WTC11 (cell line): ENCODE data around the gene FTL. TPM values are rescaled to one million over a fixed set of nuclear protein-coding genes. Genes with fewer than 3 reads are reported as not detected.

ENCODE experiments used
- ATAC-seq: fragments of 200-7000 bp; cut with Tn5 transposase; 2 replicates; pipeline ENCODE4 v1.10.0; 2021; ENCODE audit warnings: mild to moderate bottlenecking, moderate library complexity
- CTCF ChIA-PET: fragments of 300-600 bp; sonication (Branson Sonifier 250); formaldehyde crosslinking; loops from one replicate; lab custom pipeline; 2021; ENCODE audit warnings: antibody characterized with exemption; lab: Charles Lee
- POLR2A ChIA-PET: fragments of 350-600 bp; sonication (Branson Sonifier 250); formaldehyde crosslinking; loops from one replicate; lab custom pipeline; 2021; ENCODE audit warnings: antibody characterized with exemption; lab: Charles Lee
- DNase-seq: peaks from one replicate; pipeline ENCODE4 v3.0.0; 2021; ENCODE audit warnings: low spot score
- H3K27ac Mint-ChIP-seq: 2 replicates; pipeline ENCODE4 v1.8.0; 2021; ENCODE audit warnings: mixed read lengths
- H3K27me3 Mint-ChIP-seq: 2 replicates; pipeline ENCODE4 v1.8.0; 2021; ENCODE audit warnings: low read depth, mild to moderate bottlenecking, moderate library complexity, mixed read lengths
- H3K36me3 Mint-ChIP-seq: 2 replicates; pipeline ENCODE4 v1.8.0; 2021; ENCODE audit warnings: mixed read lengths
- H3K4me1 Mint-ChIP-seq: 2 replicates; pipeline ENCODE4 v1.8.0; 2022; ENCODE audit warnings: mixed read lengths
- H3K4me3 Mint-ChIP-seq: 2 replicates; pipeline ENCODE4 v1.8.0; 2021; ENCODE audit warnings: mild to moderate bottlenecking, moderate library complexity, mixed read lengths
- H3K9me3 Mint-ChIP-seq: 2 replicates; pipeline ENCODE4 v1.8.0; 2021; ENCODE audit warnings: mixed read lengths
- CBFB ChIP-seq: sonication (generic); formaldehyde crosslinking; IDR thresholded peaks from 2 replicates; pipeline ENCODE4 v1.8.1; 2022; ENCODE audit warnings: mild to moderate bottlenecking, low read depth, missing genetic modification reagents
- CREB1 ChIP-seq: sonication (generic); formaldehyde crosslinking; IDR thresholded peaks from 2 replicates; pipeline ENCODE4 v1.8.0; 2023; ENCODE audit warnings: mild to moderate bottlenecking, missing genetic modification reagents
- CREM ChIP-seq: sonication (generic); formaldehyde crosslinking; IDR thresholded peaks from 2 replicates; pipeline ENCODE4 v1.8.1; 2022; ENCODE audit warnings: mild to moderate bottlenecking, missing genetic modification reagents, moderate library complexity
- EMX1 ChIP-seq: fragments of 250-450 bp; sonication (Bioruptor Pico); IDR thresholded peaks from 2 replicates; pipeline ENCODE4 v1.8.0; 2021; ENCODE audit warnings: mild to moderate bottlenecking
- GRHL2 ChIP-seq: fragments of 250-450 bp; sonication (Bioruptor Pico); IDR thresholded peaks from 2 replicates; pipeline ENCODE4 v1.8.0; 2022; ENCODE audit warnings: mild to moderate bottlenecking, moderate library complexity; ENCODE audit not compliant: insufficient replicate concordance, severe bottlenecking
- HMGA2 ChIP-seq: fragments of 250-450 bp; sonication (Bioruptor Pico); IDR thresholded peaks from 2 replicates; pipeline ENCODE4 v1.4.0; 2021; ENCODE audit warnings: mild to moderate bottlenecking, moderate library complexity
- JUN ChIP-seq: sonication (generic); formaldehyde crosslinking; IDR thresholded peaks from 2 replicates; pipeline ENCODE4 v1.8.0; 2023; ENCODE audit warnings: mild to moderate bottlenecking, missing genetic modification reagents
- KAT7 ChIP-seq: sonication (generic); formaldehyde crosslinking; IDR thresholded peaks from 2 replicates; pipeline ENCODE4 v1.8.1; 2023; ENCODE audit warnings: missing genetic modification reagents, mild to moderate bottlenecking, borderline replicate concordance
- NFE2L1 ChIP-seq: sonication (generic); formaldehyde crosslinking; IDR thresholded peaks from 2 replicates; pipeline ENCODE4 v1.8.1; 2023; ENCODE audit warnings: missing genetic modification reagents
- NFYB ChIP-seq: sonication (generic); formaldehyde crosslinking; conservative IDR thresholded peaks from 2 replicates; pipeline ENCODE4 v1.8.0; 2022; ENCODE audit warnings: low read depth, missing genetic modification reagents
- SMAD3 ChIP-seq: sonication (generic); formaldehyde crosslinking; IDR thresholded peaks from 2 replicates; pipeline ENCODE4 v1.8.0; 2022; ENCODE audit warnings: missing genetic modification reagents, mild to moderate bottlenecking, borderline replicate concordance
- SP1 ChIP-seq: sonication (generic); formaldehyde crosslinking; conservative IDR thresholded peaks from 2 replicates; pipeline ENCODE4 v1.8.1; 2022; ENCODE audit warnings: missing genetic modification reagents
- ZBTB21 ChIP-seq: sonication (generic); formaldehyde crosslinking; IDR thresholded peaks from 2 replicates; pipeline ENCODE4 v1.8.1; 2023; ENCODE audit warnings: mild to moderate bottlenecking, missing genetic modification reagents, borderline replicate concordance
- ZNF416 ChIP-seq: fragments of 250-450 bp; sonication (Bioruptor Pico); IDR thresholded peaks from 2 replicates; pipeline ENCODE4 v1.9.0; 2021; ENCODE audit warnings: mild to moderate bottlenecking, inconsistent platforms
- total RNA-seq: library from RNA; stranded (reverse); gene quantifications from 3 replicates; pipeline ENCODE4 v1.2.3, GENCODE V29; 2021
- TF ChIP-seq, protein P1 (sequence below): sonication (generic); formaldehyde crosslinking; IDR thresholded peaks from 2 replicates; pipeline ENCODE4 v1.8.0; 2023; ENCODE audit warnings: missing genetic modification reagents, mild to moderate bottlenecking, borderline replicate concordance
- TF ChIP-seq, protein P2 (sequence below): sonication (generic); formaldehyde crosslinking; conservative IDR thresholded peaks from 2 replicates; pipeline ENCODE4 v1.8.1; 2023; ENCODE audit warnings: mild to moderate bottlenecking, low read depth, missing genetic modification reagents, moderate library complexity
- TF ChIP-seq, protein P3 (sequence below): sonication (generic); formaldehyde crosslinking; IDR thresholded peaks from 2 replicates; pipeline ENCODE4 v1.8.0; 2023; ENCODE audit warnings: missing genetic modification reagents
- TF ChIP-seq, protein P4 (sequence below): sonication (generic); formaldehyde crosslinking; IDR thresholded peaks from 2 replicates; pipeline ENCODE4 v1.8.1; 2022; ENCODE audit warnings: low read depth, mild to moderate bottlenecking, moderate library complexity, missing genetic modification reagents, borderline replicate concordance
- TF ChIP-seq, protein P5 (sequence below): sonication (generic); formaldehyde crosslinking; IDR thresholded peaks from 2 replicates; pipeline ENCODE4 v1.8.0; 2023; ENCODE audit warnings: mild to moderate bottlenecking, missing genetic modification reagents
- TF ChIP-seq, protein P6 (sequence below): fragments of 250-450 bp; sonication (Bioruptor Pico); IDR thresholded peaks from 2 replicates; pipeline ENCODE4 v1.8.0; 2021; ENCODE audit warnings: mild to moderate bottlenecking
- TF ChIP-seq, protein P7 (sequence below): sonication (generic); formaldehyde crosslinking; IDR thresholded peaks from 2 replicates; pipeline ENCODE4 v1.8.0; 2022; ENCODE audit warnings: missing genetic modification reagents

Gene FTL
- total RNA-seq, 1 experiment from 2014 or later, result 1,061 TPM

DNA sequence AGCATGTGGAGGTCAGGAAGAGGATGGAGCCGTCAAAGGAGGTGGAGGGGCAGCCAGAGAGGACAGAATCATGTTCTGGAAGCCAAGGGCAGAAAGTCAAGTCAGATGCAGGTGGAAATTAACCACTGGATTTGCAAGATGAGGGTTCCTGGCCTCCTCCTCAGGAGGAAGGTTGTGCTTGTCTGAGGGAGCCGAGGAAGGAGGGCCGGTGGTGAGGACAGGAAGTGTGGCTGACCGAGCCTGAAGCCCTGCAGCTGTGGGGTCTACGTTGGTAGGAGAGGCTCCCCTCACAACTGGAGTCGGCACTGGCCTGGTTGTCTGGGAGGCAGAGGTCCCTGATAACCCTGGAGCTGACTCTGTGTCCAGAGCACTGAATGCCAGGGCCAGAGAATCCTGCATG lies 47.0 kb upstream of the FTL start (continued):
- TF ChIP-seq, protein P1, sequence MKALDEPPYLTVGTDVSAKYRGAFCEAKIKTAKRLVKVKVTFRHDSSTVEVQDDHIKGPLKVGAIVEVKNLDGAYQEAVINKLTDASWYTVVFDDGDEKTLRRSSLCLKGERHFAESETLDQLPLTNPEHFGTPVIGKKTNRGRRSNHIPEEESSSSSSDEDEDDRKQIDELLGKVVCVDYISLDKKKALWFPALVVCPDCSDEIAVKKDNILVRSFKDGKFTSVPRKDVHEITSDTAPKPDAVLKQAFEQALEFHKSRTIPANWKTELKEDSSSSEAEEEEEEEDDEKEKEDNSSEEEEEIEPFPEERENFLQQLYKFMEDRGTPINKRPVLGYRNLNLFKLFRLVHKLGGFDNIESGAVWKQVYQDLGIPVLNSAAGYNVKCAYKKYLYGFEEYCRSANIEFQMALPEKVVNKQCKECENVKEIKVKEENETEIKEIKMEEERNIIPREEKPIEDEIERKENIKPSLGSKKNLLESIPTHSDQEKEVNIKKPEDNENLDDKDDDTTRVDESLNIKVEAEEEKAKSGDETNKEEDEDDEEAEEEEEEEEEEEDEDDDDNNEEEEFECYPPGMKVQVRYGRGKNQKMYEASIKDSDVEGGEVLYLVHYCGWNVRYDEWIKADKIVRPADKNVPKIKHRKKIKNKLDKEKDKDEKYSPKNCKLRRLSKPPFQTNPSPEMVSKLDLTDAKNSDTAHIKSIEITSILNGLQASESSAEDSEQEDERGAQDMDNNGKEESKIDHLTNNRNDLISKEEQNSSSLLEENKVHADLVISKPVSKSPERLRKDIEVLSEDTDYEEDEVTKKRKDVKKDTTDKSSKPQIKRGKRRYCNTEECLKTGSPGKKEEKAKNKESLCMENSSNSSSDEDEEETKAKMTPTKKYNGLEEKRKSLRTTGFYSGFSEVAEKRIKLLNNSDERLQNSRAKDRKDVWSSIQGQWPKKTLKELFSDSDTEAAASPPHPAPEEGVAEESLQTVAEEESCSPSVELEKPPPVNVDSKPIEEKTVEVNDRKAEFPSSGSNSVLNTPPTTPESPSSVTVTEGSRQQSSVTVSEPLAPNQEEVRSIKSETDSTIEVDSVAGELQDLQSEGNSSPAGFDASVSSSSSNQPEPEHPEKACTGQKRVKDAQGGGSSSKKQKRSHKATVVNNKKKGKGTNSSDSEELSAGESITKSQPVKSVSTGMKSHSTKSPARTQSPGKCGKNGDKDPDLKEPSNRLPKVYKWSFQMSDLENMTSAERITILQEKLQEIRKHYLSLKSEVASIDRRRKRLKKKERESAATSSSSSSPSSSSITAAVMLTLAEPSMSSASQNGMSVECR (CRISPR knock-in tag), result no peak
- no peak for TF ChIP-seq GRHL2 (CRISPR knock-in tag)
- TF ChIP-seq JUN (CRISPR knock-in tag), result no peak
- TF ChIP-seq CREM, result no peak
- no peak for TF ChIP-seq CBFB
- no peak for TF ChIP-seq NFYB
- TF ChIP-seq, protein P2, sequence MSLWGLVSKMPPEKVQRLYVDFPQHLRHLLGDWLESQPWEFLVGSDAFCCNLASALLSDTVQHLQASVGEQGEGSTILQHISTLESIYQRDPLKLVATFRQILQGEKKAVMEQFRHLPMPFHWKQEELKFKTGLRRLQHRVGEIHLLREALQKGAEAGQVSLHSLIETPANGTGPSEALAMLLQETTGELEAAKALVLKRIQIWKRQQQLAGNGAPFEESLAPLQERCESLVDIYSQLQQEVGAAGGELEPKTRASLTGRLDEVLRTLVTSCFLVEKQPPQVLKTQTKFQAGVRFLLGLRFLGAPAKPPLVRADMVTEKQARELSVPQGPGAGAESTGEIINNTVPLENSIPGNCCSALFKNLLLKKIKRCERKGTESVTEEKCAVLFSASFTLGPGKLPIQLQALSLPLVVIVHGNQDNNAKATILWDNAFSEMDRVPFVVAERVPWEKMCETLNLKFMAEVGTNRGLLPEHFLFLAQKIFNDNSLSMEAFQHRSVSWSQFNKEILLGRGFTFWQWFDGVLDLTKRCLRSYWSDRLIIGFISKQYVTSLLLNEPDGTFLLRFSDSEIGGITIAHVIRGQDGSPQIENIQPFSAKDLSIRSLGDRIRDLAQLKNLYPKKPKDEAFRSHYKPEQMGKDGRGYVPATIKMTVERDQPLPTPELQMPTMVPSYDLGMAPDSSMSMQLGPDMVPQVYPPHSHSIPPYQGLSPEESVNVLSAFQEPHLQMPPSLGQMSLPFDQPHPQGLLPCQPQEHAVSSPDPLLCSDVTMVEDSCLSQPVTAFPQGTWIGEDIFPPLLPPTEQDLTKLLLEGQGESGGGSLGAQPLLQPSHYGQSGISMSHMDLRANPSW (CRISPR knock-in tag), result no peak
- TF ChIP-seq, protein P3, sequence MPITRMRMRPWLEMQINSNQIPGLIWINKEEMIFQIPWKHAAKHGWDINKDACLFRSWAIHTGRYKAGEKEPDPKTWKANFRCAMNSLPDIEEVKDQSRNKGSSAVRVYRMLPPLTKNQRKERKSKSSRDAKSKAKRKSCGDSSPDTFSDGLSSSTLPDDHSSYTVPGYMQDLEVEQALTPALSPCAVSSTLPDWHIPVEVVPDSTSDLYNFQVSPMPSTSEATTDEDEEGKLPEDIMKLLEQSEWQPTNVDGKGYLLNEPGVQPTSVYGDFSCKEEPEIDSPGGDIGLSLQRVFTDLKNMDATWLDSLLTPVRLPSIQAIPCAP (CRISPR knock-in tag), result no peak
- TF ChIP-seq EMX1 (CRISPR knock-in tag), result no peak
- no peak for TF ChIP-seq ZNF416
- TF ChIP-seq SMAD3, result no peak
- no peak for TF ChIP-seq CREB1 (CRISPR knock-in tag)

DNA sequence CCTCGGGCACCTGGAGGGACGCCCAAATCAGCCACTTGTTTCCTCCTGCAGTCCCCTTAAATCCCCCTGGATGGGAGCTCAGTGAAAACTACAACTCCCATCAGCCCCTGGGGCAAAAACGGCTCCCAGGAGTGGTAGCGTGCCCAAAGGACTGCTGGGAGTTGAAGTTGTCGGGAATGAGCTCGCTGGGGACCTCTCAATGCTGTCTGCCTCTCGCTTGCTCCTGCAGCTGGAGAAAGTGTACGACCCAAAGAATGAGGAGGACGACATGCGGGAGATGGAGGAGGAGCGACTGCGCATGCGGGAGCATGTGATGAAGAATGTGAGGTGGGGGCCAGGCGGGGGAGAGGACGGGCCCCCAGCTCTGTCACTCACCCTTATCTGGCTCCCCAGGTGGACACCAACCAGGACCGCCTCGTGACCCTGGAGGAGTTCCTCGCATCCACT lies 46.3 kb upstream of the FTL start:
- peaks cover 29% of the 10 kb centered on the region for H3K36me3 Mint-ChIP-seq
- 0 out of 2 replicates have a peak overlapping the region, but pooled peaks have one; percentile 76 for H3K27ac Mint-ChIP-seq
- DNase-seq (peak; percentile 81), ATAC-seq (peak; percentile 97)
- H3K9me3 Mint-ChIP-seq, result no peaks in the 10 kb centered on the region
- H3K27me3 Mint-ChIP-seq, result no peaks in the 10 kb centered on the region
- CTCF ChIA-PET, result interaction anchor here (0.6 to 2.3 kb wide), 15 partner anchors 9 to 292 kb away, joined by 3 to 20 read pairs (median 4); partner anchors contain the start of genes DHDH, GYS1, NUCB1 and RUVBL2
- no peaks in the 10 kb centered on the region for H3K4me1 Mint-ChIP-seq
- POLR2A ChIA-PET, result interaction anchor here (0.5 to 1.1 kb wide), 5 partner anchors 15 to 1069 kb away, joined by 3 to 5 read pairs (median 4); partner anchors contain the start of gene DHDH
- H3K4me3 Mint-ChIP-seq, result no peak overlapping the region
- TF ChIP-seq, protein P4, sequence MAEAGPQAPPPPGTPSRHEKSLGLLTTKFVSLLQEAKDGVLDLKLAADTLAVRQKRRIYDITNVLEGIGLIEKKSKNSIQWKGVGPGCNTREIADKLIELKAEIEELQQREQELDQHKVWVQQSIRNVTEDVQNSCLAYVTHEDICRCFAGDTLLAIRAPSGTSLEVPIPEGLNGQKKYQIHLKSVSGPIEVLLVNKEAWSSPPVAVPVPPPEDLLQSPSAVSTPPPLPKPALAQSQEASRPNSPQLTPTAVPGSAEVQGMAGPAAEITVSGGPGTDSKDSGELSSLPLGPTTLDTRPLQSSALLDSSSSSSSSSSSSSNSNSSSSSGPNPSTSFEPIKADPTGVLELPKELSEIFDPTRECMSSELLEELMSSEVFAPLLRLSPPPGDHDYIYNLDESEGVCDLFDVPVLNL, result no peak
- TF ChIP-seq KAT7 (CRISPR knock-in tag) (no peak), NFE2L1 (CRISPR knock-in tag) (no peak), SP1 (CRISPR knock-in tag) (peak; percentile 49; the same call in 1 of the 2 replicates), ZBTB21 (CRISPR knock-in tag) (no peak), HMGA2 (CRISPR knock-in tag) (no peak)
- TF ChIP-seq, protein P5, sequence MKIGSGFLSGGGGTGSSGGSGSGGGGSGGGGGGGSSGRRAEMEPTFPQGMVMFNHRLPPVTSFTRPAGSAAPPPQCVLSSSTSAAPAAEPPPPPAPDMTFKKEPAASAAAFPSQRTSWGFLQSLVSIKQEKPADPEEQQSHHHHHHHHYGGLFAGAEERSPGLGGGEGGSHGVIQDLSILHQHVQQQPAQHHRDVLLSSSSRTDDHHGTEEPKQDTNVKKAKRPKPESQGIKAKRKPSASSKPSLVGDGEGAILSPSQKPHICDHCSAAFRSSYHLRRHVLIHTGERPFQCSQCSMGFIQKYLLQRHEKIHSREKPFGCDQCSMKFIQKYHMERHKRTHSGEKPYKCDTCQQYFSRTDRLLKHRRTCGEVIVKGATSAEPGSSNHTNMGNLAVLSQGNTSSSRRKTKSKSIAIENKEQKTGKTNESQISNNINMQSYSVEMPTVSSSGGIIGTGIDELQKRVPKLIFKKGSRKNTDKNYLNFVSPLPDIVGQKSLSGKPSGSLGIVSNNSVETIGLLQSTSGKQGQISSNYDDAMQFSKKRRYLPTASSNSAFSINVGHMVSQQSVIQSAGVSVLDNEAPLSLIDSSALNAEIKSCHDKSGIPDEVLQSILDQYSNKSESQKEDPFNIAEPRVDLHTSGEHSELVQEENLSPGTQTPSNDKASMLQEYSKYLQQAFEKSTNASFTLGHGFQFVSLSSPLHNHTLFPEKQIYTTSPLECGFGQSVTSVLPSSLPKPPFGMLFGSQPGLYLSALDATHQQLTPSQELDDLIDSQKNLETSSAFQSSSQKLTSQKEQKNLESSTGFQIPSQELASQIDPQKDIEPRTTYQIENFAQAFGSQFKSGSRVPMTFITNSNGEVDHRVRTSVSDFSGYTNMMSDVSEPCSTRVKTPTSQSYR (CRISPR knock-in tag), result no peak
- TF ChIP-seq, protein P6, sequence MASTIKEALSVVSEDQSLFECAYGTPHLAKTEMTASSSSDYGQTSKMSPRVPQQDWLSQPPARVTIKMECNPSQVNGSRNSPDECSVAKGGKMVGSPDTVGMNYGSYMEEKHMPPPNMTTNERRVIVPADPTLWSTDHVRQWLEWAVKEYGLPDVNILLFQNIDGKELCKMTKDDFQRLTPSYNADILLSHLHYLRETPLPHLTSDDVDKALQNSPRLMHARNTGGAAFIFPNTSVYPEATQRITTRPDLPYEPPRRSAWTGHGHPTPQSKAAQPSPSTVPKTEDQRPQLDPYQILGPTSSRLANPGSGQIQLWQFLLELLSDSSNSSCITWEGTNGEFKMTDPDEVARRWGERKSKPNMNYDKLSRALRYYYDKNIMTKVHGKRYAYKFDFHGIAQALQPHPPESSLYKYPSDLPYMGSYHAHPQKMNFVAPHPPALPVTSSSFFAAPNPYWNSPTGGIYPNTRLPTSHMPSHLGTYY, result no peak
- TF ChIP-seq, protein P7, sequence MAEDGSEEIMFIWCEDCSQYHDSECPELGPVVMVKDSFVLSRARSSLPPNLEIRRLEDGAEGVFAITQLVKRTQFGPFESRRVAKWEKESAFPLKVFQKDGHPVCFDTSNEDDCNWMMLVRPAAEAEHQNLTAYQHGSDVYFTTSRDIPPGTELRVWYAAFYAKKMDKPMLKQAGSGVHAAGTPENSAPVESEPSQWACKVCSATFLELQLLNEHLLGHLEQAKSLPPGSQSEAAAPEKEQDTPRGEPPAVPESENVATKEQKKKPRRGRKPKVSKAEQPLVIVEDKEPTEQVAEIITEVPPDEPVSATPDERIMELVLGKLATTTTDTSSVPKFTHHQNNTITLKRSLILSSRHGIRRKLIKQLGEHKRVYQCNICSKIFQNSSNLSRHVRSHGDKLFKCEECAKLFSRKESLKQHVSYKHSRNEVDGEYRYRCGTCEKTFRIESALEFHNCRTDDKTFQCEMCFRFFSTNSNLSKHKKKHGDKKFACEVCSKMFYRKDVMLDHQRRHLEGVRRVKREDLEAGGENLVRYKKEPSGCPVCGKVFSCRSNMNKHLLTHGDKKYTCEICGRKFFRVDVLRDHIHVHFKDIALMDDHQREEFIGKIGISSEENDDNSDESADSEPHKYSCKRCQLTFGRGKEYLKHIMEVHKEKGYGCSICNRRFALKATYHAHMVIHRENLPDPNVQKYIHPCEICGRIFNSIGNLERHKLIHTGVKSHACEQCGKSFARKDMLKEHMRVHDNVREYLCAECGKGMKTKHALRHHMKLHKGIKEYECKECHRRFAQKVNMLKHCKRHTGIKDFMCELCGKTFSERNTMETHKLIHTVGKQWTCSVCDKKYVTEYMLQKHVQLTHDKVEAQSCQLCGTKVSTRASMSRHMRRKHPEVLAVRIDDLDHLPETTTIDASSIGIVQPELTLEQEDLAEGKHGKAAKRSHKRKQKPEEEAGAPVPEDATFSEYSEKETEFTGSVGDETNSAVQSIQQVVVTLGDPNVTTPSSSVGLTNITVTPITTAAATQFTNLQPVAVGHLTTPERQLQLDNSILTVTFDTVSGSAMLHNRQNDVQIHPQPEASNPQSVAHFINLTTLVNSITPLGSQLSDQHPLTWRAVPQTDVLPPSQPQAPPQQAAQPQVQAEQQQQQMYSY (CRISPR knock-in tag), result no peak
